T-helper 2 cell treated with Interferon-gamma antibody and Interleukin-4, amounts not matched to agents 100 ng/mL and 5 ng/mL, for 36 hours (primary cell): ENCODE results near the gene CAMK2D. TPM values are rescaled to one million over a fixed set of nuclear protein-coding genes. Genes with fewer than 3 reads are reported as not detected.

Experiments used
- intact Hi-C: fragments of 100-400 bp; cut with micrococcal nuclease; formaldehyde crosslinking; loops from one replicate; pipeline ENCODE4 v1.15.1; 2023
- total RNA-seq: library from RNA; stranded (reverse); gene quantifications from 2 replicates; pipeline ENCODE4 v1.2.3, GENCODE V29; 2022

The CAMK2D gene
- total RNA-seq, 1 donor from 2014 or later: 30.8 TPM

- intact Hi-C loops: no loop called here
Observed at GRCh38 chr4:113450295-113451080, 311.1 kb downstream of the CAMK2D start.

DNA sequence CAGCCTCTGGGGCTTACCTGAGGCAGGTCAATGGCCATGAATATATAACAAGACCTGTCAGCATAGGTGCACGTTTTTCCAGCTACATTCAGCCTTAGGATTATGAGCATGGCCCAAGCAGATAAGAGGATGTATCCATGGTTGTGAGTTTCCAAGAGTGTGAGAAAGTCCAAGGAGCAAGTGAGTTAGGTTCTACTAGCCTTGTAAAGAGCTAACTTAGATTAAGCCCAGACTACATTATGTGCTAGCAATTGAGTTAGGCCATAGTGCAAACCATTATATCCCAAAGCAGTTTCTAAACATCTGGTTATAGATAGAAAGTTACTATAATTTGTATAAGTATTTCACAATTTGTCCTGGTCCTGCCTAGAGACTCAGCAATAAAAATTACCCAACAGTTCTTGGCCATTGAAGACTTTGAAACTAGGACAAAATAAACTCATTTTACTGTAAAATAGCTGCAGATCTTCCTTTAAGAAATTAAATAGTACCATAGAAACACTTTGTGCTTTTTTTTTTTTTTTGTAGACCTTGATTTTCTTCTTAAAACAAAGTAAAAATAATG lies 312.0 kb downstream of the CAMK2D start:
- intact Hi-C loops: no loop called here

DNA sequence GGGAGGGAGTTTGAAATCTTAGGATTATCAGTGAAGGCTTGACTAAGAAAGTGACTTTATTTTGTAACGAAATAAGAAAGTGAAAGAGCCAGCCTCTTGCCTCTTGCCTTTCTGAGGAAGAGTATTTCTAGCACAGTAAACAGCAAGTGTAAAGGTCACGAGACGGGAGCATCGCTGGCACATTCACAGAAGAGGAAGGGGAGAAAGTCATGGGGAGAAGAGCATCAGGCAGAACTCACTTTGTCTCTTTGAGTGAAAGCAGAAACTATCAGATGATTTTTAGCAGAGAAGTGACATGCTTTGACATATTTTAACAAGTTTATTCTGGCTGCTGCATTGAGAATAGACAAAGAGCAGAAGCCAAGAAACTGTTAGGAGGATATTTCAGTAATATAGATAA lies 313.8 kb downstream of the CAMK2D start:
- intact Hi-C loops: no loop called here

GRCh38 chr4:113447061-113447460 lies 314.5 kb downstream of the CAMK2D start:
- intact Hi-C loops: no loop called here

DNA sequence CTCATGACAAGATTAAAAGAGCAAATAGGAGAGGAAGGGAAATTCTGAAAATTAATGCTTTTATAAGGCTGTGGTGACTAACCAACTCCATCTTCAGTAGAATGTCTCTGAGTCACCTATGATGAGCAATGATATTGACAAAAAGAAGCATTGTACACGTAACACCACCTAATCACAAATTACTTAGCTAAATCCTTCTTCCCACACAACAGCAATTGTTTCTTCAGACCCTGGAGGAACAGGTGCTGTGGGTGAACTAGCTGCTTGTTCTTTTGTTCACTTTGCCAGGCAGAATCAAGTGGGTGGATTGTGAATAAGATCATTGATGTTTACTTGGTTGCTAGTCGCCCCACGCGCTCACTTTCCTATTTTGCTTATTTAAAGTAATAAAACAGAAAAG lies 315.5 kb downstream of the CAMK2D start:
- intact Hi-C loops: no loop called here

DNA sequence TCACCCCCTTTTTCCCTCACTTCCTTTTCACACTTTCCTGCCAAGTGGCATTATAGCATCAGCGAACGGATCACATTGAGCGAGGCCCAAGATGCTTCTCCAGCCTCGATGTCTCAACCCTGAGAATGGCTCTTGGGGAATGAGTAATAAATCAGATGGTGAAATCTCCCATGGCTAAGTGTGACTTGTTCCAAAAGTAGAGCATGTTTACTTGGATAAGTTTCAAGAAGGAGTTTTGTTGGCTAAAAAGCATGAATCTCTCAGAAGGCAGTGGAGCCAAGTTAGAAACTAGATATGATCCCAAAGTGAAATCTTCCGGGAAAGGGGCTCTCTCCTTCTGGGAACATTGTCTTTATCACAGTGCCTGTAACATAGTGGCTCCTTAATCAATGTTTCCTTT lies 316.3 kb downstream of the CAMK2D start:
- intact Hi-C loops: no loop called here

DNA sequence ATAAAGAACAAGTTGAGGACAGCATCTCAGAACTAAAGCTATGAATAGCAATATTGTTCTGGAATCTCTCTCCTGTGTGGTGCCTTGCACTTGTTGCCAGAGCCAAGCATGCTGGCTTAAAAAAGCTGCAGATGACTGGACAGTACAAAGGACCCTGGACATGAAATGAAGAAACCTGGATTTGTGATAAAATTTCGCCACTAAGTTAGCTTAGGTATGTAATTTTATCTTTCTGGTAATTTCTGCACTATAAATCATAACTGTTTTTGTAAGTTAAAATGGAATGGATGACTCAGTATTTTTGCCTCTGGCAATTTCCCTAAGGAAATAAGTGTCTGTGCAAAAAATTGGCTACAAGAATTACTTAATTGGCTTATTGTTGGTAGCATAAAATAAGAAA lies 317.2 kb downstream of the CAMK2D start:
- intact Hi-C loops: no loop called here

DNA sequence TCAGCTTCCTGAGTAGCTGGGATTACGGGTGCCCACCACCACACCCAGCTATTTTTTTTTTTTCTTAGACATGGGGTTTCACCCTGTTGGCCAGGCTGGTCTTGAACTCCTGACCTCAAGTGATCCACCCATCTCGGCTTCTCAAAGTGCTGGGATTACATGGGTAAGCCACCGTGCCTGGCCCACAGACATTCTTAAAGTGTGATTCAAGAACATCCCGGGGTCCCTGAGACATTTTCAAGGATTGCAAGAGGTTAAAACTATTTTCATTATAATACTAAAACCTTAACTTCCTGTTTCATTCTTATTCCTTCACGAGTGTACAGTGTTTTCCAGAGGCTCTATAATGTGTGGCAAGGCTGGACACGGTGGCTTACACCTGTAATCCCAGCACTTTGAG lies 318.7 kb downstream of the CAMK2D start:
- intact Hi-C loops: no loop called here

GRCh38 chr4:113440371-113440770 lies 321.2 kb downstream of the CAMK2D start:
- intact Hi-C loops: no loop called here

- intact Hi-C loops: no loop called here
Observed at GRCh38 chr4:113438596-113438995, 322.9 kb downstream of the CAMK2D start.

- intact Hi-C loops: no loop called here
Observed at GRCh38 chr4:113437129-113437528, 324.4 kb downstream of the CAMK2D start.

DNA sequence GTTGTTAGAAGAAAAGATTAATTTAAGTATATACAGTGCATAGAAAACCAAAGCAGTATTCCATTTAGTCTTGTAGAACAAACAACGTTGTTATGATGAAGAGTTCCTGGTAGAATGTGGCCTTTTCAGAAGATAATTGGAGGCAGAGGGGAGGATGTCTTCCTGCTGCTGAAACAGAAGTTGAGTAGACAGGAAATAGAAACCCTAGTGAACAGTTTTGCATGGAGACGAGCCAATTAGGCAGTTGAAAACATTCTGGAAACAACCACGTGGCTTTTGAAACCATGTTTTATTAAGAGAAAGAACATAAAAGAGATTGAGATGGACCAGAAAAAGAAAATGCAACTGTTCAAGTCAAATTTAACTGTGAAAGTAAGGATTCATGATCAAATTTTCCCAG lies 325.2 kb downstream of the CAMK2D start:
- intact Hi-C loops: no loop called here

- intact Hi-C loops: no loop called here
Observed at GRCh38 chr4:113435893-113436292, 325.6 kb downstream of the CAMK2D start.

- intact Hi-C loops: no loop called here
Observed at GRCh38 chr4:113434247-113434587, 327.3 kb downstream of the CAMK2D start.

DNA sequence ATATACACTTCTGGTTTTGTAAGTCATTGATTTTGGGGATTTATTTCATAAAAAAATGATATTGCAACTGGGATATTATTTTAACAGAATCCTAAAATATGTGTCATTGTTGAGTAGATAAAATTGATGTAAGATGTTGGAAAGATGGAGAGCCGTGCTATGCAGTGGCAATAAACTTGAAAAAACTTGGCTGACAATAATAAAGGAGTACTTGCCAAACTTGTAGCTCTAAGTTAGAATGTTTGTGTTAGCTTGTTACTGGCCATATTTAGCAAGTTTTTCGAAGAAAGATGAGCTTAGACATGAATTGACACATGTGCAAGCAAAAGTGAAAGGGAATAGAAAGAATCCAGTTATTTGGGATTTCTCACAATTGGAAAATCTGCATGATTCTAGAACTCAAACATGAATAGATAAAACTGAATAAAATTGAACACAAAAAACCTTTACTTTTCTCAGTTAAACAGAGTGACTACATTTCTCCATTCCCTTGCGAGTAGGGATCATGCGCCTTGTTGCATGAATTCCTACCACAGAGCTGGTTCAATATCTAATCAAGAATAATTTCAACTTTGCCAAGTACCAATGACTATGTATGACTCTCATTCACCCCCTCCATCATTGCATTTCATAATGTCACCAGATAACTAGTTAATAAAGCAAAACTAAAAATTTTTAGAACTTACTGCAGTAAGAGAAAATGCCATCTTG lies 327.8 kb downstream of the CAMK2D start:
- intact Hi-C loops: no loop called here

GRCh38 chr4:113433116-113433515 lies 328.4 kb downstream of the CAMK2D start:
- intact Hi-C loops: no loop called here

- intact Hi-C loops: no loop called here
Observed at GRCh38 chr4:113423631-113424030, 337.9 kb downstream of the CAMK2D start.

- intact Hi-C loops: no loop called here
Observed at GRCh38 chr4:113420938-113421337, 340.6 kb downstream of the CAMK2D start.

DNA sequence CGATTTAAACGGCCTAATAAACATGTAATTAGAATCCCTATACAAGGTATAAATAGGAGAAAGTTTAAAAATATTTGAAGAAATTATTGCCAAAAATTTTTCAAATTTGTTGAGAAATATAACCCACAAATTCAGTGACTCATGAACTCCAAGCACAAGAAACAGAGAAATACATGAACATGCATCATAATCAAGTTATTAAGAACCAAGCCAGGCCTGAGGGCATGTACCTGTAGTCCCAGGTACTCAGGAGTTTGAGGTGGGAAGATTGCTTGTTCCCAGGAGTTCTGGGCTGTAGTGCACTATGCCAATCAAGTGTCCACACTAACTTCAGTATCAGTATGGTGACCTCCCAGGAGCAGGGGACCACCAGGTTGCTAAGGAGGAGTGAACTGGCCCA lies 341.9 kb downstream of the CAMK2D start:
- intact Hi-C loops: no loop called here

GRCh38 chr4:113411496-113411938 lies 350.0 kb downstream of the CAMK2D start:
- intact Hi-C loops: no loop called here

DNA sequence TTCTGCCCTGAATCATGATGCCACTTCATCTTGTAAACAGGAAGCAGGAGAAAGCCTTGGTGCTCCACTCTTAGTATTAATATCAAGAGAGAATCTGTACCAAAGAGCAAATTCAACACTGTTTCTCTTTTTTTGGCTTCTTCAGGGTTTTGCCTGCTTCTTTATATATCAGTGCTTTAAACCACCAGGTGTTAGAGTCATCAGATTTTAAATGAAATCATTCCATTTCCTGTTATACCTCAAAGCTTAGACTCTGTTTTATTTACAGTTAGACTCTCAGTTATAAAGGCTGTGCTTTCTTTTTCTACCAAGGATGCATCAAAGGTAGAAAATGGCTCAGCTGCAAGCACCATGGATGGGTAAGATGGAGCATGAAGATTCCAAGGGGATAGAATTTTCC lies 350.9 kb downstream of the CAMK2D start:
- intact Hi-C loops: no loop called here

DNA sequence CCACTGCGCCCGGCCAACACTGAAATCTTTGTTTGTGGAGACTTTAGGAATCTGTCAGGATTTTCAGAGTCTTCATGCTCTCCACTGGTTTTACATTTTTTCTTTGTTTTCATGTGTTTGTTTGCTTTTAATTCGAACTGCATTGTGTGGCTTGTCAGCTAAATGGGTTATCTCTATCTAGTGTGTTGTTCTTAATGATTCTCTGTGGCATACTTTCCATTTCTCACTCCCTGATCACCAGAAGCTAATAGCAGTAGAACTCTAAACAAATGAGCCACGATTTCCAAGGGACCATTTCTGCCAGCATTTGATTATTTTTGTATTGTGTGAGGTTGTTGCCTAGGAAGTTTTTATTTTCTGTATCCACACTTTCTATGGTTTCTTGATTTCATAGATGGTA lies 352.4 kb downstream of the CAMK2D start:
- intact Hi-C loops: no loop called here

DNA sequence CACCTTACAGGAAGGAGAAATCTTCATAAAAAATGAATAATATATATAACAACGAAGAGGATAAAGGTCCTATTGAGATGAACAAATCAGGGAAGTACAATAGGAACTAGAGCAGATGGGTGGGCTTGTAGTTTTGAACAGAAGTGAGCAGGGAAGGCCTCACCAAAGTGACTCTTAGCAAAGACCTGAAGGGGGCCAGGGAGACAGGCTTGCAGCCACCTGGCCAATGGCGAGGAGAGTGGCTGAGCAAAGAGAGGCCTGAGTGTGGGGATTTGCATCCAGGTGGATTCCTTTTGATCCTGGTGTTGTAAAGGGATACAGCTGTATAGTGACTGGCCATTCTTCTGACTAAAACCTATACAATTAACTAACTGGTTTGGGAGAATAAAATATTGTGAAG lies 354.1 kb downstream of the CAMK2D start:
- intact Hi-C loops: no loop called here
